ENCODE results near the gene PI4KA.
"Not testable (repeated sequence)": the region's sequence is repeated elsewhere in the genome, so short reads cannot be mapped to it uniquely, and the experiment has no call there.

PI4KA gene

DNA sequence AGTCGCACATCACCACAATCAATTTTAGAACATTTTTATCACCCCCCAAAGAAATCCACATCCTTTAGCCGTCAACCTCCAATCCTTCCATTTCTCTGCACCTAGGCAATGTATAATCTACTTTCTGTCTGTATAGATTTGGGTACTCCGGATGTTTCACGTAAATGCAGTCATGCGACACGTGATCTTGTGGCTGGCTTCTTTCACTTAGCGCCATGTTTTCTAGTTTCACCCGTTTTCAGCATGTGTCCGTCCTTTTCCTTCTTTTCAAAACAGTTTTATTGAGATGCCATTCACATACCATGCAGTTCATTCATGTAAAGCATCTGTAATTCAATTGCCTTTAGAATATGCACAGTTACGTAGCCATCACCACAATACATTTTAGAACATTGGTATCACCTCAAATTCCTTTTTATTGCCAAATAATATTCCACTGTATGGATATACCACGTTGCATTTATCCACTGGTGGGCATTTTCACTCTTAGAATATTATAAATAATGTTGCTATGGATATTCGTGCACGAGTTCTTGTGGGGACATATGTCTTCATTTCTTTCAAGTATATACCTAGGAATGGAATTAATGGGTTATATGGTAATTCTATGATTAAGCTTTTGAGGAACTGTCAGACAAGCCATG lies 179.7 kb downstream of the PI4KA start:
- not testable (repeated sequence) for H3K27ac ChIP-seq (ENCODE audit: low read depth, low read length, severe bottlenecking); H3K36me3 ChIP-seq (ENCODE audit: control insufficient read depth, insufficient read depth, low read length); H3K4me1 ChIP-seq (ENCODE audit: control insufficient read depth, insufficient read depth, low read length, poor library complexity, severe bottlenecking); H3K9me3 ChIP-seq (ENCODE audit: control insufficient read depth, low read length); H3K4me3 ChIP-seq (ENCODE audit: extremely low read depth, insufficient read depth, low read length, poor library complexity, severe bottlenecking)
- 92 to 95% methylated on average over 2 of the region's 13 CpGs for WGBS, 2 experiments (ENCODE audit: insufficient coverage in 2 of 2)

GRCh38 chr22:20677684-20678242 lies 180.8 kb downstream of the PI4KA start:
- no CpG with 5 or more reads among the region's 2 CpGs for WGBS, 2 experiments (ENCODE audit: insufficient coverage in 2 of 2)
- H3K4me3 ChIP-seq (ENCODE audit: extremely low read depth, insufficient read depth, low read length, poor library complexity, severe bottlenecking): no peak overlapping the region
- no peaks in the 10 kb centered on the region for H3K9me3 ChIP-seq (ENCODE audit: control insufficient read depth, low read length)
- H3K36me3 ChIP-seq (ENCODE audit: control insufficient read depth, insufficient read depth, low read length): no peaks in the 10 kb centered on the region
- no peak overlapping the region for H3K27ac ChIP-seq (ENCODE audit: low read depth, low read length, severe bottlenecking)
- H3K4me1 ChIP-seq (ENCODE audit: control insufficient read depth, insufficient read depth, low read length, poor library complexity, severe bottlenecking): no peaks in the 10 kb centered on the region

DNA sequence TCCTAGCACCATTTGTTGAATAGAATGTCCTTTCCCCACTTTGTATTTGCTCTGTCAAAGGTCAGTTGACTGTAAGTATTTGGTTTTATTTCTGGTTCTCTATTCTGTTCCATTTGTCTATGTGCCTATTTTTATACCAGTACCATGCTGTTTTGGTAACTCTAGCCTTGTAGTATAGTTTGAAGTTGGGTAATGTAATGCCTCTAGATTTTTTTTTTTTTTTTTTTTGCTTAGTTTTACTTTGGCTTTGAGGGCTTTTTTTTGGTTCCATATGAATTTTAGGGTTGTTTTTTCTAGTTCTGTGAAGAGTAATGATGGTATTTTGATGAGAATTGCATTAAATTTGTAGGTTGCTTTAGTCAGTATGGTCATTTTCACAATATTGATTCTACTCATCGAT lies 183.0 kb downstream of the PI4KA start:
- H3K9me3 ChIP-seq (ENCODE audit: control insufficient read depth, low read length); H3K4me1 ChIP-seq (ENCODE audit: control insufficient read depth, insufficient read depth, low read length, poor library complexity, severe bottlenecking); H3K4me3 ChIP-seq (ENCODE audit: extremely low read depth, insufficient read depth, low read length, poor library complexity, severe bottlenecking); H3K27ac ChIP-seq (ENCODE audit: low read depth, low read length, severe bottlenecking); H3K36me3 ChIP-seq (ENCODE audit: control insufficient read depth, insufficient read depth, low read length): not testable (repeated sequence)
- WGBS, 2 experiments (ENCODE audit: insufficient coverage in 2 of 2): 100% methylated on average over 1 of the region's 1 CpG; no CpG with 5 or more reads in 1 of the 2 experiments

DNA sequence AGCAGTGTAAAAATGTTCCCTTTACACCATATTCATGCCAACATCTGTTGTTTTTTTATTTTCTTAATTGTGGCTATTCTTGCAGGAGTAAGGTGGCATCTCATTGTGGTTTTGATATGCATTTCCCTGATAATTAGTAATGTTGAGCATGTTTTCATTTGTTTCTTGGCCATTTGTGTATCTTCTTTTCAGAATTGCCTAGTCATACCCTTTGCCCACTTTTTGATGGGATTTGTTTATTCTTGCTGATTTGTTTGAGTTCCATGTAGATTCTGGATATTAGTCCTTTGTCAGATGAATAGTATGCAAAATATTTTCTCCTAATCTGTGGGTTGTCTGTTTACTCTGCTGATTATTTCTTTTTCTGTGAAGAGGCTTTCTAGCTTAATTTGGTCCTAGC lies 183.6 kb downstream of the PI4KA start:
- Histone ChIP-seq H3K36me3 (ENCODE audit: control insufficient read depth, insufficient read depth, low read length) (no peaks in the 10 kb centered on the region), H3K27ac (ENCODE audit: low read depth, low read length, severe bottlenecking) (no peak overlapping the region), H3K4me3 (ENCODE audit: extremely low read depth, insufficient read depth, low read length, poor library complexity, severe bottlenecking) (no peak overlapping the region), H3K4me1 (ENCODE audit: control insufficient read depth, insufficient read depth, low read length, poor library complexity, severe bottlenecking) (no peaks in the 10 kb centered on the region), H3K9me3 (ENCODE audit: control insufficient read depth, low read length) (no peaks in the 10 kb centered on the region)

- Histone ChIP-seq H3K9me3 (ENCODE audit: control insufficient read depth, low read length) (no peaks in the 10 kb centered on the region), H3K4me1 (ENCODE audit: control insufficient read depth, insufficient read depth, low read length, poor library complexity, severe bottlenecking) (no peaks in the 10 kb centered on the region), H3K4me3 (ENCODE audit: extremely low read depth, insufficient read depth, low read length, poor library complexity, severe bottlenecking) (no peak overlapping the region), H3K27ac (ENCODE audit: low read depth, low read length, severe bottlenecking) (no peak overlapping the region), H3K36me3 (ENCODE audit: control insufficient read depth, insufficient read depth, low read length) (no peaks in the 10 kb centered on the region)
- WGBS, 2 experiments (ENCODE audit: insufficient coverage in 2 of 2): 69 to 89% methylated on average over 1 of the region's 5 CpGs
Measured at GRCh38 chr22:20673295-20674195, 185.1 kb downstream of the PI4KA start.

GRCh38 chr22:20672732-20673131 lies 185.9 kb downstream of the PI4KA start:
- Histone ChIP-seq H3K36me3 (ENCODE audit: control insufficient read depth, insufficient read depth, low read length) (no peaks in the 10 kb centered on the region), H3K4me1 (ENCODE audit: control insufficient read depth, insufficient read depth, low read length, poor library complexity, severe bottlenecking) (no peaks in the 10 kb centered on the region), H3K9me3 (ENCODE audit: control insufficient read depth, low read length) (no peaks in the 10 kb centered on the region), H3K4me3 (ENCODE audit: extremely low read depth, insufficient read depth, low read length, poor library complexity, severe bottlenecking) (no peak overlapping the region), H3K27ac (ENCODE audit: low read depth, low read length, severe bottlenecking) (no peak overlapping the region)
- no CpG with 5 or more reads among the region's 3 CpGs for WGBS, 2 experiments (ENCODE audit: insufficient coverage in 2 of 2)

GRCh38 chr22:20672082-20672424 lies 186.6 kb downstream of the PI4KA start:
- H3K36me3 ChIP-seq (ENCODE audit: control insufficient read depth, insufficient read depth, low read length): no peaks in the 10 kb centered on the region

DNA sequence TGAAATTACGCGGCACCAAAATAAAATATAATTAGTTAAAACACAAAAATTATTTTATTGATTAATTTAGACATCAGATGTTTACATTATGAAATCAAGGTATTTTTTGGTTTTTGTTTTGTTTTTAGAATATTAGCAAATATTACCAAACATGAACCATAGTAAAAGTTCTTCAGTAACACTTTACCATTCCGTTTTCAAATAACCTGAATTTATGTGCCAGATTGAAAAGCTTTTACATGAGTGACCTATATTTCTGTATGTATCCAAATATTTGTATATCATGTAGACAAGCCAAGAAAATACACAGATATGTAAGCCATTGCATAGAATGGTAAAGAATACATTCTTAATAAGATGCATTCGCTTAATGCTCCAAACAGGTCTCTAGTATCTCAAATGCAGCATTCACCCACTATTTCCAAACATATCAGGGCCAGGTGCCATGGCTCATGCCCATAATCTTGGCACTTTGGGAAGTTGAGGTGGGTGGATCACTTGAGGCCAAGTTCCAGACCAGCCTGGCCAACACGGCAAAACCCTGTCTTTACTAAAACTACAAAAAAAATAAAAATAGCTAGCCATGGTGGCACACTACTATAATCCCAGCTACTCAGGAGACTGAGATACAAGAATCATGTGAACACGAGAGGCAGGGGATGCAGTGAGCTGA lies 187.1 kb downstream of the PI4KA start:
- no peak overlapping the region for H3K4me3 ChIP-seq (ENCODE audit: extremely low read depth, insufficient read depth, low read length, poor library complexity, severe bottlenecking)
- no peaks in the 10 kb centered on the region for H3K4me1 ChIP-seq (ENCODE audit: control insufficient read depth, insufficient read depth, low read length, poor library complexity, severe bottlenecking)
- no peaks in the 10 kb centered on the region for H3K36me3 ChIP-seq (ENCODE audit: control insufficient read depth, insufficient read depth, low read length)
- WGBS, 2 experiments (ENCODE audit: insufficient coverage in 2 of 2): 44 to 100% methylated on average over 1 to 2 of the region's 6 CpGs
- H3K9me3 ChIP-seq (ENCODE audit: control insufficient read depth, low read length): no peaks in the 10 kb centered on the region
- no peak overlapping the region for H3K27ac ChIP-seq (ENCODE audit: low read depth, low read length, severe bottlenecking)

More at GRCh38 chr22:20672082-20672424, 186.6 kb downstream of the PI4KA start:
- H3K4me1 ChIP-seq (ENCODE audit: control insufficient read depth, insufficient read depth, low read length, poor library complexity, severe bottlenecking): no peaks in the 10 kb centered on the region
- no CpG with 5 or more reads among the region's 5 CpGs for WGBS, 2 experiments (ENCODE audit: insufficient coverage in 2 of 2)
- H3K27ac ChIP-seq (ENCODE audit: low read depth, low read length, severe bottlenecking): no peak overlapping the region
- H3K4me3 ChIP-seq (ENCODE audit: extremely low read depth, insufficient read depth, low read length, poor library complexity, severe bottlenecking): no peak overlapping the region
- H3K9me3 ChIP-seq (ENCODE audit: control insufficient read depth, low read length): no peaks in the 10 kb centered on the region

- H3K4me1 ChIP-seq (ENCODE audit: control insufficient read depth, insufficient read depth, low read length, poor library complexity, severe bottlenecking); H3K27ac ChIP-seq (ENCODE audit: low read depth, low read length, severe bottlenecking); H3K4me3 ChIP-seq (ENCODE audit: extremely low read depth, insufficient read depth, low read length, poor library complexity, severe bottlenecking); H3K36me3 ChIP-seq (ENCODE audit: control insufficient read depth, insufficient read depth, low read length); H3K9me3 ChIP-seq (ENCODE audit: control insufficient read depth, low read length): not testable (repeated sequence)
- WGBS, 2 experiments (ENCODE audit: insufficient coverage in 2 of 2): 96 to 97% methylated on average over 65 to 71 of the region's 73 CpGs
Measured at GRCh38 chr22:20670457-20671261, 188.0 kb downstream of the PI4KA start.

DNA sequence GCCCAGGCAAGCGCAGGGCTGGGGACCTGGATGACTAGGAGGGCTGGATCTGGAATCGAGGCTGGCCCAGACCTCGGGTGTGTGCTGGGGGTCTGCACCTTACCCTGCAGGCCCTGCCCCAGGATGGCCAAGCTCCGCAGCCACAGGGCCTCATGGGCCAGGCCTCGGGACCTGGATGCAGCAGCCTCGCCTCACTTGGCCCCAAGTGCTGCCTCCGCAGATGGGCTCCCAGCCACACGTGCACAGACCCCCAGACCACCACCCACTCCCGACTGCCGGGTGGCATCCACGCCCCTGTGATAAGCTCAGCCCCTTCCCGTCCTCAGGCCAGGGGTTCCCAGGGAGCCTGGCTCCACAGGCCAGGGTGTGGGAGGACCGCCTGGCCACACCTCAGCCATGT lies 188.7 kb downstream of the PI4KA start:
- not testable (repeated sequence) for H3K9me3 ChIP-seq (ENCODE audit: control insufficient read depth, low read length); H3K27ac ChIP-seq (ENCODE audit: low read depth, low read length, severe bottlenecking); H3K4me1 ChIP-seq (ENCODE audit: control insufficient read depth, insufficient read depth, low read length, poor library complexity, severe bottlenecking); H3K36me3 ChIP-seq (ENCODE audit: control insufficient read depth, insufficient read depth, low read length); H3K4me3 ChIP-seq (ENCODE audit: extremely low read depth, insufficient read depth, low read length, poor library complexity, severe bottlenecking)
- WGBS, 2 experiments (ENCODE audit: insufficient coverage in 2 of 2): 86 to 94% methylated on average over 6 to 10 of the region's 13 CpGs

All from mesodermal cell (in vitro differentiated cells).